ENCODE measurements around the gene CACNA1B.

- TF ChIP-seq CTCF (IDR thresholded peaks at IDR 0.05; ENCODE audit: low read length) (no peak), EZH2 (optimal IDR thresholded peaks at IDR 0.05; ENCODE audit: low read depth, low read length) (no peak)
Measured at GRCh38 chr9:137972988-137973470, 95.4 kb downstream of the CACNA1B start.
